ENCODE measurements around the gene PHACTR3. TPM values are rescaled to one million over a fixed set of nuclear protein-coding genes. Genes with fewer than 3 reads are reported as not detected.

PHACTR3 gene
- total RNA-seq, 2 donors from 2014 or later, result 0.13 TPM; not detected in 1

- H3K9me3 Mint-ChIP-seq, result no peaks in the 10 kb centered on the region
- no peaks in the 10 kb centered on the region for H3K27me3 ChIP-seq (ENCODE audit: control insufficient read depth, insufficient read depth, low read length, poor library complexity, severe bottlenecking)
- peaks cover 18% of the 10 kb centered on the region for H3K27me3 Mint-ChIP-seq (ENCODE audit: insufficient read depth)
- H3K4me3 Mint-ChIP-seq, result no peak overlapping the region
- H3K4me3 ChIP-seq (ENCODE audit: low read length), result no peak overlapping the region
- H3K36me3 Mint-ChIP-seq (ENCODE audit: low read depth), result no peaks in the 10 kb centered on the region
- no peaks in the 10 kb centered on the region for H3K9me3 ChIP-seq (ENCODE audit: control insufficient read depth, low read length)
- H3K27ac ChIP-seq (ENCODE audit: low read depth, low read length), result no peak overlapping the region
- no peak overlapping the region for H3K27ac Mint-ChIP-seq
- no peaks in the 10 kb centered on the region for H3K36me3 ChIP-seq (ENCODE audit: control insufficient read depth, insufficient read depth, low read length)
- DNase-seq, result peak; percentile 35
- H3K9ac ChIP-seq (ENCODE audit: extremely low read depth, low read length, poor library complexity, severe bottlenecking), result no peak overlapping the region
- H3K4me1 ChIP-seq (ENCODE audit: control insufficient read depth, insufficient read depth, low read length), result no peaks in the 10 kb centered on the region
- no peaks in the 10 kb centered on the region for H3K4me1 Mint-ChIP-seq
- 82 to 91% methylated on average over 8 to 11 of the region's 11 CpGs for WGBS, 2 experiments (ENCODE audit: insufficient coverage in 1 of 2, insufficient read length in 1 of 2)
- TF ChIP-seq CTCF (conservative IDR thresholded peaks at IDR 0.05), result no peak
Measured at GRCh38 chr20:59744756-59745155, 140.4 kb downstream of the PHACTR3 start.

GRCh38 chr20:59745201-59745600, 140.9 kb downstream of the PHACTR3 start:
- no peak for TF ChIP-seq CTCF (conservative IDR thresholded peaks at IDR 0.05)
- Histone ChIP-seq H3K27me3 (ENCODE audit: control insufficient read depth, insufficient read depth, low read length, poor library complexity, severe bottlenecking) (no peaks in the 10 kb centered on the region), H3K27ac (ENCODE audit: low read depth, low read length) (no peak overlapping the region), H3K9me3 (ENCODE audit: control insufficient read depth, low read length) (no peaks in the 10 kb centered on the region), H3K4me3 (ENCODE audit: low read length) (no peak overlapping the region), H3K4me1 (ENCODE audit: control insufficient read depth, insufficient read depth, low read length) (no peaks in the 10 kb centered on the region), H3K9ac (ENCODE audit: extremely low read depth, low read length, poor library complexity, severe bottlenecking) (no peak overlapping the region), H3K36me3 (ENCODE audit: control insufficient read depth, insufficient read depth, low read length) (no peaks in the 10 kb centered on the region)
- H3K27ac Mint-ChIP-seq, result no peak overlapping the region
- no peak overlapping the region for H3K4me3 Mint-ChIP-seq
- 80 to 98% methylated on average over 5 to 9 of the region's 9 CpGs for WGBS, 2 experiments (ENCODE audit: insufficient coverage in 1 of 2, insufficient read length in 1 of 2)
- DNase-seq, result peak; percentile 16
- peaks cover 23% of the 10 kb centered on the region for H3K27me3 Mint-ChIP-seq (ENCODE audit: insufficient read depth)
- no peaks in the 10 kb centered on the region for H3K36me3 Mint-ChIP-seq (ENCODE audit: low read depth)
- H3K4me1 Mint-ChIP-seq, result no peaks in the 10 kb centered on the region
- no peaks in the 10 kb centered on the region for H3K9me3 Mint-ChIP-seq

- peaks cover 4% of the 10 kb centered on the region for H3K27me3 ChIP-seq (ENCODE audit: control insufficient read depth, insufficient read depth, low read length, poor library complexity, severe bottlenecking)
- H3K9me3 Mint-ChIP-seq, result no peaks in the 10 kb centered on the region
- H3K4me3 Mint-ChIP-seq, result no peak overlapping the region
- no peak overlapping the region for H3K27ac ChIP-seq (ENCODE audit: low read depth, low read length)
- no peak for TF ChIP-seq CTCF (conservative IDR thresholded peaks at IDR 0.05)
- no peaks in the 10 kb centered on the region for H3K4me1 ChIP-seq (ENCODE audit: control insufficient read depth, insufficient read depth, low read length)
- no peaks in the 10 kb centered on the region for H3K9me3 ChIP-seq (ENCODE audit: control insufficient read depth, low read length)
- 76 to 95% methylated on average over 4 to 8 of the region's 8 CpGs for WGBS, 2 experiments (ENCODE audit: insufficient coverage in 1 of 2, insufficient read length in 1 of 2)
- DNase-seq, result no peak
- H3K27me3 Mint-ChIP-seq (ENCODE audit: insufficient read depth), result peaks cover 28% of the 10 kb centered on the region
- no peak overlapping the region for H3K27ac Mint-ChIP-seq
- no peak overlapping the region for H3K4me3 ChIP-seq (ENCODE audit: low read length)
- H3K9ac ChIP-seq (ENCODE audit: extremely low read depth, low read length, poor library complexity, severe bottlenecking), result no peak overlapping the region
- no peaks in the 10 kb centered on the region for H3K36me3 Mint-ChIP-seq (ENCODE audit: low read depth)
- no peaks in the 10 kb centered on the region for H3K36me3 ChIP-seq (ENCODE audit: control insufficient read depth, insufficient read depth, low read length)
- H3K4me1 Mint-ChIP-seq, result no peaks in the 10 kb centered on the region
Measured at GRCh38 chr20:59745716-59746115, 141.4 kb downstream of the PHACTR3 start.
